ENCODE data around the gene BCAS4. TPM values are rescaled to one million over a fixed set of nuclear protein-coding genes. Genes with fewer than 3 reads are reported as not detected.

BCAS4 gene
- total RNA-seq, 1 experiment from 2014 or later, result 13.5 TPM

GRCh38 chr20:50891138-50891537 lies 96.3 kb downstream of the BCAS4 start:
- H3K27me3 Mint-ChIP-seq (ENCODE audit: unreplicated experiment), result no peaks in the 10 kb centered on the region
- H3K4me1 Mint-ChIP-seq (ENCODE audit: low read depth, unreplicated experiment), result peaks cover 18% of the 10 kb centered on the region
- no peaks in the 10 kb centered on the region for H3K9me3 Mint-ChIP-seq (ENCODE audit: low read depth, unreplicated experiment)
- intact Hi-C loops (cut with micrococcal nuclease; ENCODE audit: unreplicated experiment), result no loop called here
- no peak for TF ChIP-seq CTCF (IDR thresholded peaks at IDR 0.05; ENCODE audit: unreplicated experiment)
- H3K36me3 Mint-ChIP-seq (ENCODE audit: insufficient read depth, unreplicated experiment), result peaks cover 56% of the 10 kb centered on the region
- BruUV-seq (replicated peaks), result no TSS peak
- CTCF ChIA-PET, result interaction anchor here (0.6 to 1.1 kb wide), 2 partner anchors 171 to 266 kb away, joined by 3 read pairs; no protein-coding TSS in a partner anchor
- no peak overlapping the region for H3K4me3 Mint-ChIP-seq (ENCODE audit: low read depth, unreplicated experiment)
- no peak overlapping the region for H3K27ac Mint-ChIP-seq (ENCODE audit: unreplicated experiment)
- no peak for DNase-seq

- Mint-ChIP-seq H3K36me3 (ENCODE audit: insufficient read depth, unreplicated experiment) (peaks cover 58% of the 10 kb centered on the region), H3K27ac (ENCODE audit: unreplicated experiment) (no peak overlapping the region), H3K27me3 (ENCODE audit: unreplicated experiment) (no peaks in the 10 kb centered on the region), H3K4me1 (ENCODE audit: low read depth, unreplicated experiment) (peaks cover 24% of the 10 kb centered on the region), H3K4me3 (ENCODE audit: low read depth, unreplicated experiment) (no peak overlapping the region), H3K9me3 (ENCODE audit: low read depth, unreplicated experiment) (no peaks in the 10 kb centered on the region)
- intact Hi-C loops (cut with micrococcal nuclease; ENCODE audit: unreplicated experiment), result no loop called here
- TF ChIP-seq CTCF (IDR thresholded peaks at IDR 0.05; ENCODE audit: unreplicated experiment), result no peak
- no TSS peak for BruUV-seq (replicated peaks)
- DNase-seq, result no peak
- CTCF ChIA-PET, result interaction anchor here (1.4 kb wide), 1 partner anchor 39 kb away, joined by 4 read pairs; the partner anchor contains the start of gene ADNP
These were observed 97.5 kb downstream of the BCAS4 start for GRCh38 chr20:50892394-50892793.

GRCh38 chr20:50893620-50894019 lies 98.8 kb downstream of the BCAS4 start:
- H3K27ac Mint-ChIP-seq (ENCODE audit: unreplicated experiment), result peak overlapping the region; percentile 10
- H3K4me1 Mint-ChIP-seq (ENCODE audit: low read depth, unreplicated experiment), result peaks cover 26% of the 10 kb centered on the region
- no TSS peak for BruUV-seq (replicated peaks)
- no peak for TF ChIP-seq CTCF (IDR thresholded peaks at IDR 0.05; ENCODE audit: unreplicated experiment)
- peaks cover 67% of the 10 kb centered on the region for H3K36me3 Mint-ChIP-seq (ENCODE audit: insufficient read depth, unreplicated experiment)
- no peak for DNase-seq
- CTCF ChIA-PET, result no interaction called here
- intact Hi-C loops (cut with micrococcal nuclease; ENCODE audit: unreplicated experiment), result no loop called here
- H3K27me3 Mint-ChIP-seq (ENCODE audit: unreplicated experiment), result no peaks in the 10 kb centered on the region
- no peak overlapping the region for H3K4me3 Mint-ChIP-seq (ENCODE audit: low read depth, unreplicated experiment)
- H3K9me3 Mint-ChIP-seq (ENCODE audit: low read depth, unreplicated experiment), result no peaks in the 10 kb centered on the region

- H3K4me1 Mint-ChIP-seq (ENCODE audit: low read depth, unreplicated experiment), result peaks cover 24% of the 10 kb centered on the region
- intact Hi-C loops (cut with micrococcal nuclease; ENCODE audit: unreplicated experiment), result no loop called here
- H3K27ac Mint-ChIP-seq (ENCODE audit: unreplicated experiment), result no peak overlapping the region
- CTCF ChIA-PET, result interaction anchor here (0.6 to 2.3 kb wide), 8 partner anchors 9 to 101 kb away, joined by 3 to 12 read pairs (median 4); partner anchors contain the start of gene BCAS4
- TF ChIP-seq CTCF (IDR thresholded peaks at IDR 0.05; ENCODE audit: unreplicated experiment), result no peak
- peaks cover 84% of the 10 kb centered on the region for H3K36me3 Mint-ChIP-seq (ENCODE audit: insufficient read depth, unreplicated experiment)
- H3K4me3 Mint-ChIP-seq (ENCODE audit: low read depth, unreplicated experiment), result no peak overlapping the region
- H3K9me3 Mint-ChIP-seq (ENCODE audit: low read depth, unreplicated experiment), result no peaks in the 10 kb centered on the region
- BruUV-seq (replicated peaks), result no TSS peak
- no peaks in the 10 kb centered on the region for H3K27me3 Mint-ChIP-seq (ENCODE audit: unreplicated experiment)
- DNase-seq, result no peak
These were observed 100.4 kb downstream of the BCAS4 start for GRCh38 chr20:50895111-50895830.

All from Calu3 (cell line).